Measurements from ENCODE around the gene OIT3.

Gene OIT3

GRCh38 chr10:72956001-72956400 lies 62.5 kb downstream of the OIT3 start (continued):
- TF ChIP-seq ZNF148 (tag by site-specific recombination; IDR thresholded peaks at IDR 0.05; ENCODE audit: borderline replicate concordance) (no peak), ZNF776 (tag by site-specific recombination; IDR thresholded peaks at IDR 0.05; ENCODE audit: borderline replicate concordance) (no peak), ZNF362 (tag by site-specific recombination; IDR thresholded peaks at IDR 0.05) (no peak), ZNF114 (tag by site-specific recombination; IDR thresholded peaks at IDR 0.05) (no peak)

- Histone ChIP-seq H3K27ac (ENCODE audit: extremely low read depth, low read depth, low read length) (no peak overlapping the region), H3K4me3 (ENCODE audit: low read depth, low read length) (no peak overlapping the region), H3K9me3 (ENCODE audit: control insufficient read depth, insufficient read depth, low read depth, low read length) (no peaks in the 10 kb centered on the region), H3K4me1 (ENCODE audit: control insufficient read depth, insufficient read depth, low read length) (no peaks in the 10 kb centered on the region), H3K36me3 (ENCODE audit: control insufficient read depth in 2 of 2, insufficient read depth in 1 of 2, low read length in 2 of 2) (no peaks in the 10 kb centered on the region)
- ChIA-PET POLR2A (no interaction called here), CTCF (interaction anchor here (0.7 kb wide), 2 partner anchors 41 to 161 kb away, joined by 3 to 4 read pairs; no protein-coding TSS in a partner anchor)
- no peak for TF ChIP-seq ZNF112 (tag by site-specific recombination; IDR thresholded peaks at IDR 0.05)
- TF ChIP-seq ZNF404 (tag by site-specific recombination; IDR thresholded peaks at IDR 0.05) = no peak
- no peak for TF ChIP-seq ZNF37A (tag by site-specific recombination; IDR thresholded peaks at IDR 0.05)
- TF ChIP-seq ZSCAN18 (tag by site-specific recombination; IDR thresholded peaks at IDR 0.05) = no peak
- no peak for TF ChIP-seq TCF7L2 (IDR thresholded peaks at IDR 0.05; ENCODE audit: borderline replicate concordance, low read depth, low read length)
- TF ChIP-seq MZF1 (tag by site-specific recombination; IDR thresholded peaks at IDR 0.05; ENCODE audit: borderline replicate concordance) = no peak
- TF ChIP-seq HIC1 (tag by site-specific recombination; IDR thresholded peaks at IDR 0.05) = no peak
- TF ChIP-seq ZNF610 (tag by site-specific recombination; IDR thresholded peaks at IDR 0.05; ENCODE audit: borderline replicate concordance) = no peak
- no peak for TF ChIP-seq ZNF423 (tag by site-specific recombination; IDR thresholded peaks at IDR 0.05)
- TF ChIP-seq ZBTB6 (tag by site-specific recombination; IDR thresholded peaks at IDR 0.05) = no peak
Measured at GRCh38 chr10:72976886-72977285, 83.3 kb downstream of the OIT3 start.

GRCh38 chr10:72979709-72980108 lies 86.2 kb downstream of the OIT3 start:
- Histone ChIP-seq H3K36me3 (ENCODE audit: control insufficient read depth in 2 of 2, insufficient read depth in 1 of 2, low read length in 2 of 2) (no peaks in the 10 kb centered on the region), H3K4me3 (ENCODE audit: low read depth, low read length) (no peak overlapping the region), H3K4me1 (ENCODE audit: control insufficient read depth, insufficient read depth, low read length) (no peaks in the 10 kb centered on the region), H3K27ac (ENCODE audit: extremely low read depth, low read depth, low read length) (no peak overlapping the region), H3K9me3 (ENCODE audit: control insufficient read depth, insufficient read depth, low read depth, low read length) (no peaks in the 10 kb centered on the region)
- ChIA-PET CTCF (no interaction called here), POLR2A (interaction anchor here (0.7 kb wide), 1 partner anchor 22 kb away, joined by 7 read pairs; no protein-coding TSS in a partner anchor)
- TF ChIP-seq ZNF521 (tag by site-specific recombination; IDR thresholded peaks at IDR 0.05) (no peak), ZNF138 (tag by site-specific recombination; IDR thresholded peaks at IDR 0.05; ENCODE audit: borderline replicate concordance) (no peak)
